HG03521 (cell line): ENCODE results near the gene MSLN.
"Not testable (repeated sequence)": the region's sequence is repeated elsewhere in the genome, so short reads cannot be mapped to it uniquely, and the experiment has no call there.

Experiments
- ATAC-seq: cut with Tn5 transposase; IDR thresholded peaks from one replicate; pipeline ENCODE4 v1.9.1; 2021; ENCODE audit warnings: mild to moderate bottlenecking, moderate library complexity; ENCODE audit not compliant: unreplicated experiment

Gene MSLN

GRCh38 chr16:734208-734980 lies 26.1 kb upstream of the MSLN start:
- ATAC-seq: no peak

- ATAC-seq: no peak
Measured at GRCh38 chr16:734981-735881, 25.3 kb upstream of the MSLN start.

GRCh38 chr16:735982-736453 lies 24.5 kb upstream of the MSLN start:
- no peak for ATAC-seq

- ATAC-seq: no peak
Measured at GRCh38 chr16:736936-737481, 23.5 kb upstream of the MSLN start.

- ATAC-seq: no peak
Measured at GRCh38 chr16:739560-740458, 20.7 kb upstream of the MSLN start.

GRCh38 chr16:740459-740763 lies 20.1 kb upstream of the MSLN start:
- ATAC-seq: peak; percentile 13

GRCh38 chr16:740764-741505 lies 19.6 kb upstream of the MSLN start, which contains the start of gene CIAO3:
CIAO3 (minus strand) TSS chr16:740997; CDS start chr16:740985, 12 bp downstream.
- peak; percentile 70 for ATAC-seq

- ATAC-seq: no peak
Measured at GRCh38 chr16:741986-742629, 18.4 kb upstream of the MSLN start.

- not testable (repeated sequence) for ATAC-seq
Measured at GRCh38 chr16:742894-743293, 17.6 kb upstream of the MSLN start.

GRCh38 chr16:743794-744500 lies 16.6 kb upstream of the MSLN start:
- ATAC-seq: no peak

- no peak for ATAC-seq
Measured at GRCh38 chr16:745739-746138, 14.8 kb upstream of the MSLN start.

- no peak for ATAC-seq
Measured at GRCh38 chr16:746637-747036, 13.9 kb upstream of the MSLN start.

GRCh38 chr16:747978-748746 lies 12.4 kb upstream of the MSLN start:
- ATAC-seq: no peak

GRCh38 chr16:749010-749409 lies 11.5 kb upstream of the MSLN start:
- no peak for ATAC-seq

- ATAC-seq: no peak
Measured at GRCh38 chr16:750485-750884, 10.0 kb upstream of the MSLN start.

- no peak for ATAC-seq
Measured at GRCh38 chr16:751152-752006, 9.2 kb upstream of the MSLN start.

- ATAC-seq: no peak
Measured at GRCh38 chr16:752007-752312, 8.6 kb upstream of the MSLN start.
